GM12872 (cell line): ENCODE measurements around the gene DNAI1.

Experiments
- CTCF ChIP-seq: IDR thresholded peaks from 3 replicates; pipeline ENCODE4 v1.5.1; 2011; ENCODE audit warnings: low read depth, mild to moderate bottlenecking, low read length, moderate library complexity; ENCODE audit not compliant: insufficient read depth

Gene DNAI1

GRCh38 chr9:34515959-34516358 is 57.4 kb downstream of the DNAI1 start:
- TF ChIP-seq CTCF = no peak

- TF ChIP-seq CTCF = no peak
Measured at GRCh38 chr9:34517185-34517584, 58.6 kb downstream of the DNAI1 start.

GRCh38 chr9:34518110-34518616 is 59.6 kb downstream of the DNAI1 start:
- TF ChIP-seq CTCF = no peak

- no peak for TF ChIP-seq CTCF
Measured at GRCh38 chr9:34518896-34519295, 60.3 kb downstream of the DNAI1 start.

GRCh38 chr9:34519321-34520020 is 60.9 kb downstream of the DNAI1 start:
- no peak for TF ChIP-seq CTCF

- no peak for TF ChIP-seq CTCF
Measured at GRCh38 chr9:34520096-34520495, 61.5 kb downstream of the DNAI1 start.

- no peak for TF ChIP-seq CTCF
Measured at GRCh38 chr9:34520505-34521385, 62.1 kb downstream of the DNAI1 start.
